Mammary epithelial cell (primary cell): ENCODE results near the gene ANK3.

Experiments used
- CTCF ChIP-seq, 2 donors: IDR thresholded peaks in 1 of 2; conservative IDR thresholded peaks in 1 of 2; 2 replicates each; pipeline ENCODE4 v1.5.1; 2011 to 2012; ENCODE audit warnings: inconsistent platforms in 2 of 2, low read length in 2 of 2, mild to moderate bottlenecking in 2 of 2, control low read depth in 1 of 2, low read depth in 1 of 2; ENCODE audit not compliant: insufficient read depth in 1 of 2; ENCODE audit errors: extremely low read depth in 1 of 2
- EZH2 ChIP-seq: IDR thresholded peaks from 2 replicates; pipeline ENCODE4 v1.6.1; 2012; ENCODE audit warnings: low read length, inconsistent platforms, borderline replicate concordance

DNA sequence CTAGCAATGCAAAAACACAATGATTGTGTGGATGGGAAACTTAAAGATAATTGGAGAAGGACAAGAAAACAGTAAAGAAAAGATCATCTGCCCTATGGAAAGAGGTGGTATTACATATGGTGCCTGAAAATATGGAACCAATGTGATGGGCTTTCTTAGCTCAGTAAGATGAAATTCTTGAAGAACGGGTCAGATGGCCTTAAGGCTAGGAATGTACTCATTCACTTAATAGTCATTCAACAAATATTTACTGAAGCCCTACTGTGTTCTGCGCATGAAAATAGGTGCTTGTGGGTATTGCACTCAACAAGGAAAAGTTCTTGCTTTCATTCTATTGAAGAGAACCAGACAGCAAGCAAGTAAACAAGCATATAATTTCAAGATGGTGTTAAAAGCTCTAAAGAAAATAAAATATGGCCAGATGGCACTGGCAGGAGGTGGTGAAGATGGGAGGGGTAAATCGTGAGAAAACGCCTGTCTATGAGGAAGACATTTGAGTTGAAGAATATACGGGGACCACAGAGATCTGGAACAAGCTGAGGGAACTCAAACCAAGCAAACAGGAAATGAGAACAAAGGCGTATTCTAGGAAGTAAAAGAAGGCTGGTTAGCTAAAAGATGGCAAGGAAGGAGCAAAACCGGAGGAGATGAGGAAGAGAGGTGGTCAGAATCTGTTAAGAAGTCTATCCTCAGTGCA, 179.7 kb downstream of the ANK3 start:
- TF ChIP-seq EZH2 (no peak), CTCF (conservative IDR thresholded peaks at IDR 0.05 in 1 of 2, IDR thresholded peaks at IDR 0.05 in 1 of 2; ENCODE audit: extremely low read depth in 1 of 2, insufficient read depth in 1 of 2, low read depth in 1 of 2, low read length in 2 of 2) (no peak)
